Activated CD4-positive, CD25-positive, alpha-beta regulatory T cell treated with anti-CD3 and anti-CD28 coated beads, Interleukin-2, amount 50 U/mL, for 24 hours (primary cell): ENCODE data around the gene CHD1.

Experiments
- ATAC-seq, 2 donors: fragments of 150-1000 bp; cut with Tn5 transposase; one replicate each; pipeline ENCODE4 v1.10.0; 2021; ENCODE audit warnings: mild to moderate bottlenecking in 1 of 2, moderate library complexity in 1 of 2

The CHD1 gene

GRCh38 chr5:98934546-98934945 is 5.7 kb upstream of the CHD1 start:
- no peak for ATAC-seq

- ATAC-seq, result peak in 1 of 2 donors; percentile 5
These were observed 4.8 kb upstream of the CHD1 start for GRCh38 chr5:98933445-98934072.

GRCh38 chr5:98930972-98931762 is 2.4 kb upstream of the CHD1 start:
- ATAC-seq, result no peak

- no peak for ATAC-seq
These were observed 997 bp upstream of the CHD1 start for GRCh38 chr5:98929710-98930298.

GRCh38 chr5:98927989-98928872 is 576 bp downstream of the CHD1 start:
- peak; percentile 6 to 11 for ATAC-seq

GRCh38 chr5:98927242-98927988 is 1.4 kb downstream of the CHD1 start:
- ATAC-seq, result peak; percentile 4 to 9

- no peak for ATAC-seq
These were observed 4.8 kb downstream of the CHD1 start for GRCh38 chr5:98923966-98924365.

GRCh38 chr5:98921947-98922505 is 6.8 kb downstream of the CHD1 start:
- no peak for ATAC-seq

- ATAC-seq, result peak in 1 of 2 donors; percentile 27
These were observed 11.4 kb downstream of the CHD1 start for GRCh38 chr5:98917433-98917832.

GRCh38 chr5:98916540-98916939 is 12.3 kb downstream of the CHD1 start:
- no peak for ATAC-seq

GRCh38 chr5:98913911-98914310 is 14.9 kb downstream of the CHD1 start:
- no peak for ATAC-seq

- ATAC-seq, result peak; percentile 48 to 72
These were observed 17.3 kb downstream of the CHD1 start for GRCh38 chr5:98911280-98912040.

GRCh38 chr5:98909363-98909762 is 19.4 kb downstream of the CHD1 start:
- no peak for ATAC-seq

GRCh38 chr5:98907951-98908350 is 20.9 kb downstream of the CHD1 start:
- ATAC-seq, result no peak

GRCh38 chr5:98906756-98907355 is 22.0 kb downstream of the CHD1 start:
- ATAC-seq, result peak; percentile 30 to 57

- ATAC-seq, result peak in 1 of 2 donors; percentile 43
These were observed 22.7 kb downstream of the CHD1 start for GRCh38 chr5:98905857-98906688.

GRCh38 chr5:98904780-98905179 is 24.0 kb downstream of the CHD1 start:
- ATAC-seq, result peak; percentile 51 to 57

GRCh38 chr5:98902733-98903132 is 26.1 kb downstream of the CHD1 start:
- no peak for ATAC-seq

GRCh38 chr5:98899456-98899855 is 29.4 kb downstream of the CHD1 start:
- ATAC-seq, result no peak

GRCh38 chr5:98898743-98899142 is 30.1 kb downstream of the CHD1 start:
- ATAC-seq, result no peak
